Measurements from ENCODE around the gene EFNB1.
A peak's percentile ranks its signal among the peaks of the same experiment; 100 is the strongest.

Gene EFNB1

GRCh38 chrX:68835468-68835867 lies 6.6 kb downstream of the EFNB1 start:
- Histone ChIP-seq H3K4me1 (peaks cover 0 to 20% (median 8%) of the 10 kb centered on the region in 4 donors), H3K27me3 (no peaks in the 10 kb centered on the region), H3K36me3 (peaks cover 0 to 13% (median 7%) of the 10 kb centered on the region in 3 donors), H3K9me3 (no peaks in the 10 kb centered on the region), H3K27ac (no peak overlapping the region), H3K4me3 (no peak overlapping the region)
- intact Hi-C loops (cut with DNase I; ENCODE audit: low total_unique reads): loop anchor here (5.0 to 10.0 kb wide), 2 partner anchors 229 to 382 kb away; no protein-coding TSS in a partner anchor
- TF ChIP-seq, protein P1, sequence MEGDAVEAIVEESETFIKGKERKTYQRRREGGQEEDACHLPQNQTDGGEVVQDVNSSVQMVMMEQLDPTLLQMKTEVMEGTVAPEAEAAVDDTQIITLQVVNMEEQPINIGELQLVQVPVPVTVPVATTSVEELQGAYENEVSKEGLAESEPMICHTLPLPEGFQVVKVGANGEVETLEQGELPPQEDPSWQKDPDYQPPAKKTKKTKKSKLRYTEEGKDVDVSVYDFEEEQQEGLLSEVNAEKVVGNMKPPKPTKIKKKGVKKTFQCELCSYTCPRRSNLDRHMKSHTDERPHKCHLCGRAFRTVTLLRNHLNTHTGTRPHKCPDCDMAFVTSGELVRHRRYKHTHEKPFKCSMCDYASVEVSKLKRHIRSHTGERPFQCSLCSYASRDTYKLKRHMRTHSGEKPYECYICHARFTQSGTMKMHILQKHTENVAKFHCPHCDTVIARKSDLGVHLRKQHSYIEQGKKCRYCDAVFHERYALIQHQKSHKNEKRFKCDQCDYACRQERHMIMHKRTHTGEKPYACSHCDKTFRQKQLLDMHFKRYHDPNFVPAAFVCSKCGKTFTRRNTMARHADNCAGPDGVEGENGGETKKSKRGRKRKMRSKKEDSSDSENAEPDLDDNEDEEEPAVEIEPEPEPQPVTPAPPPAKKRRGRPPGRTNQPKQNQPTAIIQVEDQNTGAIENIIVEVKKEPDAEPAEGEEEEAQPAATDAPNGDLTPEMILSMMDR (IDR thresholded peaks at IDR 0.05): no peak
- DNase-seq: no peak

GRCh38 chrX:68837119-68837518 lies 8.3 kb downstream of the EFNB1 start:
- Histone ChIP-seq H3K4me3 (no peak overlapping the region), H3K9me3 (no peaks in the 10 kb centered on the region), H3K27ac (no peak overlapping the region), H3K36me3 (peaks cover 0 to 23% (median 22%) of the 10 kb centered on the region in 3 donors), H3K27me3 (no peaks in the 10 kb centered on the region), H3K4me1 (peaks cover 0 to 5% (median 5%) of the 10 kb centered on the region in 4 donors)
- intact Hi-C loops (cut with DNase I; ENCODE audit: low total_unique reads): loop anchor here (5.0 to 10.0 kb wide), 2 partner anchors 228 to 380 kb away; no protein-coding TSS in a partner anchor
- no peak for DNase-seq
- TF ChIP-seq, protein P1 (IDR thresholded peaks at IDR 0.05): no peak

GRCh38 chrX:68838571-68838910 lies 9.7 kb downstream of the EFNB1 start:
- TF ChIP-seq, protein P1 (IDR thresholded peaks at IDR 0.05): no peak
- intact Hi-C loops (cut with DNase I; ENCODE audit: low total_unique reads): loop anchor here (5.0 to 10.0 kb wide), 2 partner anchors 226 to 379 kb away; no protein-coding TSS in a partner anchor
- Histone ChIP-seq H3K4me1 (peaks cover 0 to 5% (median 0%) of the 10 kb centered on the region in 4 donors), H3K9me3 (no peaks in the 10 kb centered on the region), H3K4me3 (no peak overlapping the region), H3K27me3 (no peaks in the 10 kb centered on the region), H3K36me3 (peaks cover 0 to 23% (median 22%) of the 10 kb centered on the region in 3 donors), H3K27ac (no peak overlapping the region)
- DNase-seq: peak in 1 of 2 donors; percentile 25

GRCh38 chrX:68839771-68840170 lies 10.9 kb downstream of the EFNB1 start:
- intact Hi-C loops (cut with DNase I; ENCODE audit: low total_unique reads): loop anchor here (5.0 to 10.0 kb wide), 2 partner anchors 225 to 378 kb away; no protein-coding TSS in a partner anchor
- Histone ChIP-seq H3K27me3 (no peaks in the 10 kb centered on the region), H3K4me3 (no peak overlapping the region), H3K9me3 (no peaks in the 10 kb centered on the region), H3K4me1 (no peaks in the 10 kb centered on the region), H3K36me3 (peaks cover 0 to 23% (median 22%) of the 10 kb centered on the region in 3 donors), H3K27ac (no peak overlapping the region)
- DNase-seq: no peak
- TF ChIP-seq, protein P1 (IDR thresholded peaks at IDR 0.05): no peak

- H3K4me1 ChIP-seq: no peaks in the 10 kb centered on the region
- no peak overlapping the region for H3K27ac ChIP-seq
- TF ChIP-seq, protein P1 (IDR thresholded peaks at IDR 0.05): no peak
- no peaks in the 10 kb centered on the region for H3K27me3 ChIP-seq
- H3K36me3 ChIP-seq: peaks cover 0 to 23% (median 22%) of the 10 kb centered on the region in 3 donors
- no peak overlapping the region for H3K4me3 ChIP-seq
- no peak for DNase-seq
- intact Hi-C loops (cut with DNase I; ENCODE audit: low total_unique reads): no loop called here
- H3K9me3 ChIP-seq: no peaks in the 10 kb centered on the region
Measured at GRCh38 chrX:68840256-68840655, 11.4 kb downstream of the EFNB1 start.

Measured in tibial artery (tissue), 4 donors.